OCI-LY3 (cell line): ENCODE data around the gene KIR3DL3.
"Not testable (repeated sequence)": the region's sequence is repeated elsewhere in the genome, so short reads cannot be mapped to it uniquely, and the experiment has no call there.

ENCODE experiments used
- H2AFZ ChIP-seq: fragments of 200-600, 300-600 bp; shearing (Covaris generic); 2 replicates; pipeline ENCODE4 v1.6.0; 2014; ENCODE audit warnings: antibody characterized with exemption, low read depth, low read length
- H3K27ac ChIP-seq: fragments of 200-600, 300-600 bp; sonication (generic); 2 replicates; pipeline ENCODE4 v1.5.1; 2014; ENCODE audit warnings: mild to moderate bottlenecking, low read length, moderate library complexity, mixed read lengths
- H3K27me3 ChIP-seq: fragments of 200-600, 300-600 bp; sonication (generic); 2 replicates; pipeline ENCODE4 v1.6.1; 2014; ENCODE audit warnings: low read depth, low read length, mixed read lengths
- H3K36me3 ChIP-seq: fragments of 200-600, 300-600 bp; sonication (generic); replicated peaks from 2 replicates; pipeline ENCODE3; 2014; ENCODE audit warnings: low read depth, low read length, mixed read lengths
- H3K4me1 ChIP-seq: fragments of 300-600, 200-600 bp; sonication (generic); 2 replicates; pipeline ENCODE4 v1.6.1; 2014; ENCODE audit warnings: low read length, mixed read lengths
- H3K4me2 ChIP-seq: fragments of 200-600, 300-600 bp; sonication (generic); 2 replicates; pipeline ENCODE4 v1.6.1; 2014; ENCODE audit warnings: low read length, mixed read lengths
- H3K4me3 ChIP-seq: fragments of 300-600, 200-600 bp; sonication (generic); 2 replicates; pipeline ENCODE4 v1.5.1; 2014; ENCODE audit warnings: antibody characterized with exemption, mild to moderate bottlenecking, low read length, moderate library complexity
- H3K79me2 ChIP-seq: fragments of 300-600, 200-600 bp; shearing (Covaris generic); 2 replicates; pipeline ENCODE4 v1.6.1; 2014; ENCODE audit warnings: mild to moderate bottlenecking, low read length, mixed read lengths
- H3K9ac ChIP-seq: fragments of 300-600, 200-600 bp; shearing (Covaris generic); 2 replicates; pipeline ENCODE4 v1.6.0; 2014; ENCODE audit warnings: mild to moderate bottlenecking, low read length, moderate library complexity
- H3K9me3 ChIP-seq: fragments of 200-600, 300-600 bp; shearing (Covaris generic); 2 replicates; pipeline ENCODE4 v1.6.1; 2014; ENCODE audit warnings: low read length, mixed read lengths; ENCODE audit not compliant: insufficient read depth
- H4K20me1 ChIP-seq: fragments of 200-600, 300-600 bp; sonication (generic); 2 replicates; pipeline ENCODE4 v1.6.1; 2016; ENCODE audit warnings: low read length, mixed read lengths; ENCODE audit not compliant: insufficient read depth

Gene KIR3DL3

GRCh38 chr19:54782916-54783315 lies 58.7 kb downstream of the KIR3DL3 start:
- H3K4me3 ChIP-seq, H3K4me2 ChIP-seq, H4K20me1 ChIP-seq, H3K9me3 ChIP-seq, H3K79me2 ChIP-seq, H2AFZ ChIP-seq, H3K4me1 ChIP-seq, H3K9ac ChIP-seq, H3K27ac ChIP-seq, H3K36me3 ChIP-seq: not testable (repeated sequence)
- peaks cover 10% of the 10 kb centered on the region for H3K27me3 ChIP-seq
